GM18907 (cell line): ENCODE measurements around the gene PCDHA8.
"Not testable (repeated sequence)": the region's sequence is repeated elsewhere in the genome, so short reads cannot be mapped to it uniquely, and the experiment has no call there.

Experiments
- ATAC-seq: cut with Tn5 transposase; IDR thresholded peaks from one replicate; pipeline ENCODE4 v1.9.1; 2021; ENCODE audit warnings: mild to moderate bottlenecking, moderate library complexity; ENCODE audit not compliant: unreplicated experiment

PCDHA8 gene

GRCh38 chr5:140840978-140841962 is at the start of gene PCDHA8:
Gene PCDHA8 (plus strand): TSS chr5:140841187. CDS start chr5:140841322, 135 bp downstream.
- no peak for ATAC-seq

GRCh38 chr5:140794595-140795258 is 46.3 kb upstream of the PCDHA8 start, which contains the start of gene PCDHA2:
Gene PCDHA2 (plus strand): TSS chr5:140794852.
- ATAC-seq, result no peak

GRCh38 chr5:140795259-140795641 is 45.7 kb upstream of the PCDHA8 start:
- ATAC-seq, result no peak

GRCh38 chr5:140796072-140796717 is 44.8 kb upstream of the PCDHA8 start:
- not testable (repeated sequence) for ATAC-seq

- no peak for ATAC-seq
Observed at GRCh38 chr5:140796718-140797095, 44.3 kb upstream of the PCDHA8 start.

- ATAC-seq, result no peak
Observed at GRCh38 chr5:140800816-140801493, 40.0 kb upstream of the PCDHA8 start, which contains the start of gene PCDHA3. Gene PCDHA3 (plus strand): TSS chr5:140801057.

GRCh38 chr5:140801494-140801841 is 39.5 kb upstream of the PCDHA8 start:
- no peak for ATAC-seq

- not testable (repeated sequence) for ATAC-seq
Observed at GRCh38 chr5:140802381-140802780, 38.6 kb upstream of the PCDHA8 start.

- no peak for ATAC-seq
Observed at GRCh38 chr5:140802781-140803271, 38.2 kb upstream of the PCDHA8 start.

GRCh38 chr5:140806834-140807775 is 33.9 kb upstream of the PCDHA8 start, which contains the start of gene PCDHA4:
Gene PCDHA4 (plus strand): TSS chr5:140807068.
- no peak for ATAC-seq

- ATAC-seq, result not testable (repeated sequence)
Observed at GRCh38 chr5:140808241-140808888, 32.6 kb upstream of the PCDHA8 start.

GRCh38 chr5:140808889-140809291 is 32.1 kb upstream of the PCDHA8 start:
- no peak for ATAC-seq

GRCh38 chr5:140821375-140822280 is 19.4 kb upstream of the PCDHA8 start, which contains the start of gene PCDHA5:
Gene PCDHA5 (plus strand): TSS chr5:140821613.
- ATAC-seq, result no peak

- ATAC-seq, result no peak
Observed at GRCh38 chr5:140822281-140822629, 18.7 kb upstream of the PCDHA8 start.

GRCh38 chr5:140822969-140823368 is 18.0 kb upstream of the PCDHA8 start:
- ATAC-seq, result not testable (repeated sequence)

- no peak for ATAC-seq
Observed at GRCh38 chr5:140823475-140823874, 17.5 kb upstream of the PCDHA8 start.

GRCh38 chr5:140827704-140828361 is 13.2 kb upstream of the PCDHA8 start, which contains the start of gene PCDHA6:
Gene PCDHA6 (plus strand): TSS chr5:140827960. CDS start chr5:140828092, 132 bp downstream.
- no peak for ATAC-seq
